Loucy (cell line): Measurements from ENCODE around the gene MTCH1.

Experiments used
- EZH2phosphoT487 ChIP-seq: fragments of 200-600 bp; IDR thresholded peaks from 2 replicates; pipeline ENCODE4 v1.6.1; 2018; ENCODE audit warnings: antibody characterized with exemption, mild to moderate bottlenecking, moderate library complexity, borderline replicate concordance
- TF ChIP-seq, protein P1 (sequence below): fragments of 200-600 bp; sonication (generic); conservative IDR thresholded peaks from 2 replicates; pipeline ENCODE4 v1.5.1; 2014; ENCODE audit warnings: mild to moderate bottlenecking, antibody characterized with exemption, low read length

GRCh38 chr6:36967757-36968156, 18.2 kb downstream of the MTCH1 start:
- TF ChIP-seq, protein P1, sequence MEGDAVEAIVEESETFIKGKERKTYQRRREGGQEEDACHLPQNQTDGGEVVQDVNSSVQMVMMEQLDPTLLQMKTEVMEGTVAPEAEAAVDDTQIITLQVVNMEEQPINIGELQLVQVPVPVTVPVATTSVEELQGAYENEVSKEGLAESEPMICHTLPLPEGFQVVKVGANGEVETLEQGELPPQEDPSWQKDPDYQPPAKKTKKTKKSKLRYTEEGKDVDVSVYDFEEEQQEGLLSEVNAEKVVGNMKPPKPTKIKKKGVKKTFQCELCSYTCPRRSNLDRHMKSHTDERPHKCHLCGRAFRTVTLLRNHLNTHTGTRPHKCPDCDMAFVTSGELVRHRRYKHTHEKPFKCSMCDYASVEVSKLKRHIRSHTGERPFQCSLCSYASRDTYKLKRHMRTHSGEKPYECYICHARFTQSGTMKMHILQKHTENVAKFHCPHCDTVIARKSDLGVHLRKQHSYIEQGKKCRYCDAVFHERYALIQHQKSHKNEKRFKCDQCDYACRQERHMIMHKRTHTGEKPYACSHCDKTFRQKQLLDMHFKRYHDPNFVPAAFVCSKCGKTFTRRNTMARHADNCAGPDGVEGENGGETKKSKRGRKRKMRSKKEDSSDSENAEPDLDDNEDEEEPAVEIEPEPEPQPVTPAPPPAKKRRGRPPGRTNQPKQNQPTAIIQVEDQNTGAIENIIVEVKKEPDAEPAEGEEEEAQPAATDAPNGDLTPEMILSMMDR, result no peak
- no peak for TF ChIP-seq EZH2phosphoT487
